B cell (primary cell): ENCODE data around the gene MORN4. TPM values are rescaled to one million over a fixed set of nuclear protein-coding genes. Genes with fewer than 3 reads are reported as not detected.

Experiments
- ATAC-seq: fragments of 200-7000 bp; cut with Tn5 transposase; one replicate; pipeline ENCODE4 v1.10.0; 2021; ENCODE audit warnings: low read depth, mild to moderate bottlenecking, moderate number of reproducible peaks, moderate library complexity
- CTCF ChIA-PET: fragments of 350-600 bp; sonication (Branson Sonifier 250); formaldehyde crosslinking; loops from one replicate; lab custom pipeline; 2021; ENCODE audit warnings: antibody characterized with exemption, inconsistent platforms; lab: Charles Lee
- POLR2A ChIA-PET: fragments of 350-600 bp; sonication (Branson Sonifier 250); formaldehyde crosslinking; loops from one replicate; lab custom pipeline; 2021; ENCODE audit warnings: antibody characterized with exemption; lab: Charles Lee
- DNase-seq: peaks from one replicate; pipeline ENCODE4 v3.0.0; 2013
- H2AFZ ChIP-seq: 2 replicates; pipeline ENCODE4 v1.6.1; 2012; ENCODE audit warnings: mild to moderate bottlenecking, low read depth, low read length; ENCODE audit not compliant: insufficient read depth, poor library complexity, severe bottlenecking
- H3K27ac ChIP-seq, 2 donors: 1 replicate in 1 of 2; 2 replicates in 1 of 2; pipeline ENCODE4 v1.5.1; 2012 to 2013; ENCODE audit warnings: low read length in 2 of 2, mild to moderate bottlenecking in 2 of 2, moderate library complexity in 1 of 2
- H3K27me3 ChIP-seq, 4 experiments: fragments of 200-600 bp in 1 of 4; sonication (generic) in 1 of 4; replicated peaks in 1 of 4; 1 replicate in 2 of 4; 2 replicates in 2 of 4; pipeline versions ENCODE4 v1.6.1 to v1.7.0; 2013 to 2016; ENCODE audit warnings: low read length in 3 of 4, mild to moderate bottlenecking in 2 of 4, mixed read lengths in 1 of 4, moderate library complexity in 1 of 4; ENCODE audit not compliant: insufficient read depth in 4 of 4, control insufficient read depth in 3 of 4; ENCODE audit errors: control extremely low read depth in 1 of 4
- H3K36me3 ChIP-seq, 2 experiments: replicated peaks in 1 of 2; 1 replicate in 1 of 2; 2 replicates in 1 of 2; pipeline versions ENCODE4 v1.6.1 to v1.7.1; 2013; ENCODE audit warnings: low read length in 1 of 2; ENCODE audit not compliant: insufficient read depth in 2 of 2, control insufficient read depth in 1 of 2; ENCODE audit errors: control extremely low read depth in 1 of 2, extremely low read depth in 1 of 2
- H3K4me1 ChIP-seq, 2 donors: fragments of 200-600 bp in 1 of 2; sonication (generic) in 1 of 2; 1 replicate in 1 of 2; 2 replicates in 1 of 2; pipeline versions ENCODE4 v1.5.1 to v1.6.1; 2013 to 2017; ENCODE audit warnings: low read length in 2 of 2; ENCODE audit not compliant: control insufficient read depth in 2 of 2, insufficient read depth in 2 of 2
- H3K4me2 ChIP-seq: replicated peaks from 2 replicates; pipeline ENCODE3; 2012; ENCODE audit warnings: mild to moderate bottlenecking, low read depth, low read length; ENCODE audit not compliant: poor library complexity, severe bottlenecking
- H3K4me3 ChIP-seq, 5 experiments: fragments of 200-600 bp in 1 of 5; sonication (generic) in 1 of 5; 1 replicate in 3 of 5; 2 replicates in 2 of 5; pipeline versions ENCODE4 v1.5.1 to v1.7.0; 2011 to 2016; ENCODE audit warnings: low read length in 4 of 5, mild to moderate bottlenecking in 4 of 5, low read depth in 2 of 5, control low read depth in 1 of 5, moderate library complexity in 1 of 5; ENCODE audit not compliant: insufficient read depth in 1 of 5; ENCODE audit errors: control extremely low read depth in 1 of 5, extremely low read depth in 1 of 5
- H3K79me2 ChIP-seq: fragments of 200-600 bp; sonication (generic); one replicate; pipeline ENCODE4 v1.6.0; 2016; ENCODE audit warnings: low read length; ENCODE audit not compliant: control insufficient read depth, insufficient read depth
- H3K9ac ChIP-seq: fragments of 200-600 bp; sonication (generic); 2 replicates; pipeline ENCODE4 v1.6.1; 2017; ENCODE audit warnings: mild to moderate bottlenecking, low read length, moderate library complexity
- H3K9me3 ChIP-seq, 3 donors: one replicate each; pipeline versions ENCODE4 v1.6.1 to v1.7.1; 2013; ENCODE audit warnings: low read length in 2 of 3; ENCODE audit not compliant: control insufficient read depth in 2 of 3, insufficient read depth in 1 of 3; ENCODE audit errors: control extremely low read depth in 1 of 3
- H4K20me1 ChIP-seq: 2 replicates; pipeline ENCODE4 v1.6.0; 2012; ENCODE audit warnings: mild to moderate bottlenecking, low read length; ENCODE audit not compliant: insufficient read depth, control insufficient read depth, poor library complexity, severe bottlenecking
- H3K27ac Mint-ChIP-seq: one replicate; pipeline ENCODE4 v1.8.0; 2021; ENCODE audit warnings: mixed read lengths
- H3K27me3 Mint-ChIP-seq: one replicate; pipeline ENCODE4 v1.8.0; 2021; ENCODE audit warnings: mixed read lengths
- H3K4me1 Mint-ChIP-seq: one replicate; pipeline ENCODE4 v1.8.0; 2021; ENCODE audit warnings: mixed read lengths
- H3K4me3 Mint-ChIP-seq: one replicate; pipeline ENCODE4 v1.8.0; 2021; ENCODE audit warnings: mixed read lengths
- H3K9me3 Mint-ChIP-seq: one replicate; pipeline ENCODE4 v1.8.0; 2022; ENCODE audit warnings: mixed read lengths; ENCODE audit not compliant: insufficient read depth
- EZH2 ChIP-seq: IDR thresholded peaks from 2 replicates; pipeline ENCODE4 v1.6.1; 2012; ENCODE audit warnings: borderline replicate concordance, low read depth, mild to moderate bottlenecking, moderate library complexity, low read length; ENCODE audit not compliant: insufficient read depth, poor library complexity, severe bottlenecking
- WGBS: methylation state at CpG from one replicate; pipeline ENCODE4 v1.1.5; 2013; ENCODE audit warnings: missing lambda C conversion rate; ENCODE audit not compliant: insufficient coverage; 5-methylcytosine and 5-hydroxymethylcytosine counted together
- intact Hi-C: fragments of 100-400 bp; cut with micrococcal nuclease; formaldehyde crosslinking; loops from one replicate; pipeline ENCODE4 v1.10.0; 2022
- polyA plus RNA-seq: library from polyadenylated mRNA; depleted of rRNA; stranded (reverse); fragments of >200 nt; gene quantifications from 2 replicates; pipeline ENCODE4 v1.2.3, GENCODE V29; 2012
- total RNA-seq, 2 donors: library from RNA; stranded (reverse); fragments of 120-200 nt in 1 of 2; gene quantifications; 1 replicate in 1 of 2; 2 replicates in 1 of 2; pipeline versions ENCODE4 v1.2.3 to v1.2.4, GENCODE V29; 2013 to 2022
- TF ChIP-seq, protein P1 (sequence below): fragments of 200-600 bp; IDR thresholded peaks from one replicate; pipeline ENCODE4 v1.8.0; 2022; ENCODE audit warnings: antibody characterized with exemption, mild to moderate bottlenecking

MORN4 gene
- total and polyA plus RNA-seq, 2 donors (not counting 1 experiment from before 2014, with no cell fraction given), result 1.5 to 2.8 TPM

DNA sequence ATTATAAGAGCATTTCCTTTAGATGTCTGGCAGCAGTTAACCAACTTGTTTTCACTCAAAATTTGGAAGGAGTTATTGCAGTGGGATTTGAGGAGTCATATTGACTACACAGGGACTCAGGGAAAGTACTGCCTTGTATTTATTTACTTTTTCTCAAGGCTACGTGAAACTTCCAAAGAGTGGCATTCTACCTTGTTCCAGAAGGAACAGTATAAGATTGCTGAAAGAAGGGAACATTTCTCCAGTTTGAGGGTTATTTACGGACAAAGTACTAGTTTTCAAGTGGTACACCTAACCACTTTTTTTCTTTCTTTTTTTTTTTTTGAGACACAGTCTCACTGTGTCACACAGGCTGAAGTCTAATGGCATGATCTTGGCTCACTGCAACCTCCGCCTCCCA is 5.1 kb downstream of the MORN4 start:
- intact Hi-C loops, result no loop called here
- no peaks in the 10 kb centered on the region for H3K36me3 ChIP-seq
- no peaks in the 10 kb centered on the region for H3K79me2 ChIP-seq
- Mint-ChIP-seq H3K27ac (no peak overlapping the region), H3K27me3 (no peaks in the 10 kb centered on the region), H3K9me3 (no peaks in the 10 kb centered on the region), H3K4me3 (no peak overlapping the region), H3K4me1 (peaks cover 6% of the 10 kb centered on the region)
- H3K4me1 ChIP-seq, result peaks cover 0 to 6% of the 10 kb centered on the region in 2 donors
- no peak overlapping the region for H3K9ac ChIP-seq
- ChIA-PET POLR2A (no interaction called here), CTCF (interaction anchor here (0.9 kb wide), 1 partner anchor 21 kb away, joined by 5 read pairs; no protein-coding TSS in a partner anchor)
- WGBS, result 100% methylated on average over 1 of the region's 3 CpGs
- peaks cover 0 to 6% (median 0%) of the 10 kb centered on the region in 4 experiments for H3K27me3 ChIP-seq
- no peak for ATAC-seq
- no peak for TF ChIP-seq EZH2
- TF ChIP-seq, protein P1, sequence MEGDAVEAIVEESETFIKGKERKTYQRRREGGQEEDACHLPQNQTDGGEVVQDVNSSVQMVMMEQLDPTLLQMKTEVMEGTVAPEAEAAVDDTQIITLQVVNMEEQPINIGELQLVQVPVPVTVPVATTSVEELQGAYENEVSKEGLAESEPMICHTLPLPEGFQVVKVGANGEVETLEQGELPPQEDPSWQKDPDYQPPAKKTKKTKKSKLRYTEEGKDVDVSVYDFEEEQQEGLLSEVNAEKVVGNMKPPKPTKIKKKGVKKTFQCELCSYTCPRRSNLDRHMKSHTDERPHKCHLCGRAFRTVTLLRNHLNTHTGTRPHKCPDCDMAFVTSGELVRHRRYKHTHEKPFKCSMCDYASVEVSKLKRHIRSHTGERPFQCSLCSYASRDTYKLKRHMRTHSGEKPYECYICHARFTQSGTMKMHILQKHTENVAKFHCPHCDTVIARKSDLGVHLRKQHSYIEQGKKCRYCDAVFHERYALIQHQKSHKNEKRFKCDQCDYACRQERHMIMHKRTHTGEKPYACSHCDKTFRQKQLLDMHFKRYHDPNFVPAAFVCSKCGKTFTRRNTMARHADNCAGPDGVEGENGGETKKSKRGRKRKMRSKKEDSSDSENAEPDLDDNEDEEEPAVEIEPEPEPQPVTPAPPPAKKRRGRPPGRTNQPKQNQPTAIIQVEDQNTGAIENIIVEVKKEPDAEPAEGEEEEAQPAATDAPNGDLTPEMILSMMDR, result no peak
- no peak for DNase-seq
- no peaks in the 10 kb centered on the region for H3K9me3 ChIP-seq
- H2AFZ ChIP-seq, result no peak overlapping the region
- no peak overlapping the region for H3K4me3 ChIP-seq
- no peak overlapping the region for H3K4me2 ChIP-seq
- no peaks in the 10 kb centered on the region for H4K20me1 ChIP-seq
- H3K27ac ChIP-seq, result no peak overlapping the region

DNA sequence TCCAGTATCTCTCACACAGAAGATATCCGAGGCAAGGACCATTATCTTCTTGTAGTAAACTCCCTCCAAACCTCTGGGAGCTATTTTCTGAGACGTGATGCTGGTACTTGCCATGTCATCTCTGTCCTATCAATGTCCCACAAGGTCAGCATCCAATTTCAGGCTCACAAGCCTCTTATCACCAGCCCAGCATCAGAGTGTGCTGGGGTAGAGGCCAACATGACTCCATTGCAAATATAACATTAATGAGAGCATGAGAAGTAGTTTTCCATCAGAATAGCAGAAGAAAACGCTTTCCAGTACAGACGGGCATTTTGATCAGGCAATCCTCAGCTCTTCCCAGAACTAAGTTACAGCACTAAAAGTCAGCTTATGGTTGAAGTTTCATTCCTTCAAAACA is 5.6 kb downstream of the MORN4 start:
- no peak overlapping the region for H3K4me3 ChIP-seq
- H3K4me1 Mint-ChIP-seq, result peaks cover 1% of the 10 kb centered on the region
- ATAC-seq (no peak), DNase-seq (no peak)
- H2AFZ ChIP-seq, result no peak overlapping the region
- ChIA-PET POLR2A (no interaction called here), CTCF (interaction anchor here (0.9 to 1.8 kb wide), 2 partner anchors 11 to 21 kb away, joined by 5 to 6 read pairs; no protein-coding TSS in a partner anchor)
- H3K9me3 Mint-ChIP-seq, result no peaks in the 10 kb centered on the region
- WGBS, result 89% methylated on average over 2 of the region's 4 CpGs
- no peak for TF ChIP-seq EZH2
- H3K9ac ChIP-seq, result no peak overlapping the region
- H3K79me2 ChIP-seq, result no peaks in the 10 kb centered on the region
- intact Hi-C loops, result no loop called here
- H3K4me1 ChIP-seq, result peaks cover 0 to 3% of the 10 kb centered on the region in 2 donors
- no peaks in the 10 kb centered on the region for H3K27me3 Mint-ChIP-seq
- no peaks in the 10 kb centered on the region for H4K20me1 ChIP-seq
- H3K9me3 ChIP-seq, result no peaks in the 10 kb centered on the region
- H3K4me2 ChIP-seq, result no peak overlapping the region
- peaks cover 0 to 2% (median 0%) of the 10 kb centered on the region in 4 experiments for H3K27me3 ChIP-seq
- H3K4me3 Mint-ChIP-seq, result no peak overlapping the region
- no peaks in the 10 kb centered on the region for H3K36me3 ChIP-seq
- H3K27ac ChIP-seq, result no peak overlapping the region
- H3K27ac Mint-ChIP-seq, result no peak overlapping the region
